H9 (cell line): ENCODE results near the gene OR51B6. TPM values are rescaled to one million over a fixed set of nuclear protein-coding genes. Genes with fewer than 3 reads are reported as not detected.

Experiments used
- DNase-seq: peaks from one replicate; pipeline ENCODE4 v3.0.0-alpha.2; 2017
- H2AFZ ChIP-seq: one replicate; pipeline ENCODE4 v1.6.1; 2013; ENCODE audit warnings: mild to moderate bottlenecking, low read length, control low read depth, moderate library complexity
- H2AK5ac ChIP-seq: 2 replicates; pipeline ENCODE4 v1.6.1; 2013; ENCODE audit warnings: low read length, control low read depth, mixed read lengths; ENCODE audit not compliant: insufficient read length
- H2BK120ac ChIP-seq: one replicate; pipeline ENCODE4 v1.6.1; 2013; ENCODE audit warnings: low read depth, mild to moderate bottlenecking, low read length, control low read depth, inconsistent platforms; ENCODE audit not compliant: poor library complexity, severe bottlenecking
- H2BK12ac ChIP-seq: 2 replicates; pipeline ENCODE4 v1.6.1; 2013; ENCODE audit warnings: low read length, control low read depth, mixed read lengths, low read depth; ENCODE audit not compliant: insufficient read length
- H2BK15ac ChIP-seq: 2 replicates; pipeline ENCODE4 v1.6.1; 2013; ENCODE audit warnings: low read depth, low read length, control low read depth
- H2BK20ac ChIP-seq: one replicate; pipeline ENCODE4 v1.6.1; 2013; ENCODE audit warnings: low read depth, mild to moderate bottlenecking, low read length, control low read depth, inconsistent platforms; ENCODE audit not compliant: poor library complexity, severe bottlenecking
- H2BK5ac ChIP-seq: 2 replicates; pipeline ENCODE4 v1.6.1; 2013; ENCODE audit warnings: low read length, control low read depth, mixed read lengths; ENCODE audit not compliant: insufficient read length
- H3K14ac ChIP-seq: 2 replicates; pipeline ENCODE4 v1.6.1; 2013; ENCODE audit warnings: low read length, control low read depth; ENCODE audit not compliant: insufficient read depth
- H3K18ac ChIP-seq: 2 replicates; pipeline ENCODE4 v1.6.1; 2013; ENCODE audit warnings: low read depth, mild to moderate bottlenecking, mixed read lengths, low read length, control low read depth; ENCODE audit not compliant: insufficient read length
- H3K23ac ChIP-seq: 2 replicates; pipeline ENCODE4 v1.6.1; 2013; ENCODE audit warnings: low read length, control low read depth, mixed read lengths, low read depth; ENCODE audit not compliant: insufficient read length
- H3K23me2 ChIP-seq: 2 replicates; pipeline ENCODE4 v1.6.1; 2013; ENCODE audit warnings: low read depth, mild to moderate bottlenecking, mixed read lengths, low read length, control low read depth; ENCODE audit not compliant: insufficient read length, poor library complexity, severe bottlenecking
- H3K27ac ChIP-seq: 2 replicates; pipeline ENCODE4 v1.5.1; 2013; ENCODE audit warnings: low read length, control low read depth, mixed read lengths, low read depth; ENCODE audit not compliant: insufficient read length
- H3K27me3 ChIP-seq: 2 replicates; pipeline ENCODE4 v1.6.1; 2013; ENCODE audit warnings: low read length, control low read depth, inconsistent platforms; ENCODE audit not compliant: insufficient read depth
- H3K4ac ChIP-seq: 2 replicates; pipeline ENCODE4 v1.6.1; 2013; ENCODE audit warnings: low read depth, mild to moderate bottlenecking, control low read depth, inconsistent platforms, low read length, moderate library complexity
- H3K4me1 ChIP-seq: 2 replicates; pipeline ENCODE4 v1.6.1; 2013; ENCODE audit warnings: low read length, control low read depth, inconsistent platforms; ENCODE audit not compliant: insufficient read depth
- H3K4me2 ChIP-seq: 2 replicates; pipeline ENCODE4 v1.6.1; 2013; ENCODE audit warnings: low read length, control low read depth, mixed read lengths; ENCODE audit not compliant: insufficient read length, insufficient read depth
- H3K56ac ChIP-seq: 2 replicates; pipeline ENCODE4 v1.6.1; 2013; ENCODE audit warnings: low read depth, mild to moderate bottlenecking, mixed read lengths, low read length, control low read depth; ENCODE audit not compliant: insufficient read length
- H3K79me1 ChIP-seq: 2 replicates; pipeline ENCODE4 v1.6.1; 2013; ENCODE audit warnings: low read depth, mild to moderate bottlenecking, moderate library complexity, low read length, control low read depth, inconsistent platforms; ENCODE audit not compliant: insufficient read depth, poor library complexity, severe bottlenecking
- H3K79me2 ChIP-seq: 2 replicates; pipeline ENCODE4 v1.6.1; 2013; ENCODE audit warnings: low read length, control low read depth, inconsistent platforms; ENCODE audit not compliant: insufficient read depth
- H3K9ac ChIP-seq: 2 replicates; pipeline ENCODE4 v1.6.1; 2013; ENCODE audit warnings: low read length, control low read depth, mixed read lengths; ENCODE audit not compliant: insufficient read length; ENCODE audit errors: extremely low read depth
- H3K9me3 ChIP-seq: one replicate; pipeline ENCODE4 v1.6.1; 2013; ENCODE audit warnings: low read depth, low read length, inconsistent platforms; ENCODE audit not compliant: control insufficient read depth
- H3T11ph ChIP-seq: one replicate; pipeline ENCODE4 v1.6.1; 2013; ENCODE audit warnings: mild to moderate bottlenecking, low read length, control low read depth, inconsistent platforms
- H4K20me1 ChIP-seq: one replicate; pipeline ENCODE4 v1.6.1; 2013; ENCODE audit not compliant: control insufficient read depth, insufficient read length, insufficient read depth
- H4K5ac ChIP-seq: 2 replicates; pipeline ENCODE4 v1.6.1; 2013; ENCODE audit warnings: low read depth, mild to moderate bottlenecking, mixed read lengths, low read length, control low read depth; ENCODE audit not compliant: insufficient read length
- H4K8ac ChIP-seq: replicated peaks from 2 replicates; pipeline ENCODE4 v1.6.1; 2013; ENCODE audit warnings: low read length, control low read depth, mixed read lengths, low read depth; ENCODE audit not compliant: insufficient read length
- H4K91ac ChIP-seq: 2 replicates; pipeline ENCODE4 v1.6.1; 2013; ENCODE audit warnings: low read depth, mild to moderate bottlenecking, moderate library complexity, mixed read lengths, low read length, control low read depth; ENCODE audit not compliant: insufficient read length
- H3K27ac Mint-ChIP-seq, 3 experiments: 2 replicates in 2 of 3; 3 replicates in 1 of 3; pipeline ENCODE4 v1.8.0; 2020 to 2021; ENCODE audit warnings: mixed read lengths in 3 of 3, mild to moderate bottlenecking in 1 of 3, moderate library complexity in 1 of 3
- H3K27me3 Mint-ChIP-seq: 2 replicates; pipeline ENCODE4 v1.8.0; 2021; ENCODE audit warnings: low read depth, mild to moderate bottlenecking, moderate library complexity, mixed read lengths
- H3K36me3 Mint-ChIP-seq, 3 experiments: 2 replicates in 2 of 3; 3 replicates in 1 of 3; pipeline ENCODE4 v1.8.0; 2020 to 2021; ENCODE audit warnings: low read depth in 3 of 3, mixed read lengths in 3 of 3; ENCODE audit not compliant: insufficient read depth in 1 of 3
- H3K4me1 Mint-ChIP-seq, 2 experiments: 2 replicates each; pipeline ENCODE4 v1.8.0; 2020; ENCODE audit warnings: mixed read lengths in 2 of 2
- H3K4me3 Mint-ChIP-seq, 2 experiments: 2 replicates in 1 of 2; 3 replicates in 1 of 2; pipeline ENCODE4 v1.8.0; 2020 to 2021; ENCODE audit warnings: mild to moderate bottlenecking in 2 of 2, mixed read lengths in 2 of 2, moderate library complexity in 1 of 2
- H3K9me3 Mint-ChIP-seq, 2 experiments: 2 replicates in 1 of 2; 3 replicates in 1 of 2; pipeline ENCODE4 v1.8.0; 2020; ENCODE audit warnings: mild to moderate bottlenecking in 2 of 2, mixed read lengths in 2 of 2, moderate library complexity in 1 of 2
- WGBS: extraction: QIAGEN DNeasy Blood & Tissue Kit; methylation state at CpG from one replicate; pipeline ENCODE4 v1.1.7; 2013; ENCODE audit warnings: missing lambda C conversion rate, low lambda C conversion rate, mixed read lengths; ENCODE audit not compliant: insufficient read length; ENCODE audit errors: extremely low coverage; 5-methylcytosine and 5-hydroxymethylcytosine counted together
- total RNA-seq: library from RNA; stranded (reverse); gene quantifications from 2 replicates; pipeline ENCODE4 v1.2.1, GENCODE V29; 2021
- TF ChIP-seq, protein P1 (sequence below): fragments of 200-600 bp; sonication (generic); conservative IDR thresholded peaks from 3 replicates; pipeline ENCODE4 v1.8.0; 2021; ENCODE audit warnings: antibody characterized with exemption, mild to moderate bottlenecking

OR51B6 gene
- total RNA-seq, 1 experiment from 2014 or later, result not detected

DNA sequence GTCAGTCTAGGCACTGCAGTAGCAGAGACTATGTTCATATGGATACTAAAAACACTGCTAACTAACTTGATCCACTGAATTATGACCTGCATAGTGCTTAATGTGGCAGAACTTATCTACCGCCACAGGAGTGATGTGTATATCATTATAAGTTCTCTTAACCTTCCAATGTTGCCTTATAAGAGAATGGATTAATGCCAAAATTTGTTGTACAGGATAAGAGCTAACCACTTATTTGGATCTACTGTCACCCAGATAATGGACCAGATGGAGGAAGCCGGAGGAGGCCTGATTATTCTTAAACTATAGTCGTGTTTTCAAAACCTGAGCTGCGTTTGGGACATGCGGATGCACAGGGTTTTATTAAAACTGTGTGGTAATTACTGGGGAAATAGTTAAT is 47.7 kb upstream of the OR51B6 start:
- no peak overlapping the region for H3K23ac ChIP-seq
- no peak overlapping the region for H3K27ac ChIP-seq
- H3K79me2 ChIP-seq, result no peaks in the 10 kb centered on the region
- no peak overlapping the region for H2BK12ac ChIP-seq
- no peak overlapping the region for H2BK15ac ChIP-seq
- WGBS, result no CpG with 5 or more reads among the region's 5 CpGs
- H3K9ac ChIP-seq, result no peak overlapping the region
- no peak overlapping the region for H2AFZ ChIP-seq
- no peaks in the 10 kb centered on the region for H3K27me3 Mint-ChIP-seq
- H3T11ph ChIP-seq, result no peak overlapping the region
- TF ChIP-seq, protein P1, sequence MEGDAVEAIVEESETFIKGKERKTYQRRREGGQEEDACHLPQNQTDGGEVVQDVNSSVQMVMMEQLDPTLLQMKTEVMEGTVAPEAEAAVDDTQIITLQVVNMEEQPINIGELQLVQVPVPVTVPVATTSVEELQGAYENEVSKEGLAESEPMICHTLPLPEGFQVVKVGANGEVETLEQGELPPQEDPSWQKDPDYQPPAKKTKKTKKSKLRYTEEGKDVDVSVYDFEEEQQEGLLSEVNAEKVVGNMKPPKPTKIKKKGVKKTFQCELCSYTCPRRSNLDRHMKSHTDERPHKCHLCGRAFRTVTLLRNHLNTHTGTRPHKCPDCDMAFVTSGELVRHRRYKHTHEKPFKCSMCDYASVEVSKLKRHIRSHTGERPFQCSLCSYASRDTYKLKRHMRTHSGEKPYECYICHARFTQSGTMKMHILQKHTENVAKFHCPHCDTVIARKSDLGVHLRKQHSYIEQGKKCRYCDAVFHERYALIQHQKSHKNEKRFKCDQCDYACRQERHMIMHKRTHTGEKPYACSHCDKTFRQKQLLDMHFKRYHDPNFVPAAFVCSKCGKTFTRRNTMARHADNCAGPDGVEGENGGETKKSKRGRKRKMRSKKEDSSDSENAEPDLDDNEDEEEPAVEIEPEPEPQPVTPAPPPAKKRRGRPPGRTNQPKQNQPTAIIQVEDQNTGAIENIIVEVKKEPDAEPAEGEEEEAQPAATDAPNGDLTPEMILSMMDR, result no peak
- no peaks in the 10 kb centered on the region for H3K27me3 ChIP-seq
- H3K4me2 ChIP-seq, result no peak overlapping the region
- no peak overlapping the region for H2AK5ac ChIP-seq
- no peaks in the 10 kb centered on the region for H3K4me1 Mint-ChIP-seq
- no peaks in the 10 kb centered on the region for H4K20me1 ChIP-seq
- no peak overlapping the region for H3K27ac Mint-ChIP-seq
- H2BK120ac ChIP-seq, result no peak overlapping the region
- no peak overlapping the region for H3K4me3 Mint-ChIP-seq
- H3K36me3 Mint-ChIP-seq, result no peaks in the 10 kb centered on the region
- H2BK20ac ChIP-seq, result no peak overlapping the region
- no peak overlapping the region for H3K4ac ChIP-seq
- no peak overlapping the region for H4K8ac ChIP-seq
- H3K23me2 ChIP-seq, result no peaks in the 10 kb centered on the region
- H2BK5ac ChIP-seq, result no peak overlapping the region
- H3K14ac ChIP-seq, result no peak overlapping the region
- no peaks in the 10 kb centered on the region for H3K9me3 ChIP-seq
- H4K91ac ChIP-seq, result no peak overlapping the region
- no peak for DNase-seq
- no peaks in the 10 kb centered on the region for H3K9me3 Mint-ChIP-seq
- H3K4me1 ChIP-seq, result no peaks in the 10 kb centered on the region
- no peak overlapping the region for H4K5ac ChIP-seq
- H3K18ac ChIP-seq, result no peak overlapping the region
- H3K56ac ChIP-seq, result no peak overlapping the region
- H3K79me1 ChIP-seq, result no peaks in the 10 kb centered on the region
